ENCODE measurements around the gene RANBP17.
A peak's percentile ranks its signal among the peaks of the same experiment; 100 is the strongest.
"Not testable (repeated sequence)": the region's sequence is repeated elsewhere in the genome, so short reads cannot be mapped to it uniquely, and the experiment has no call there.

The RANBP17 gene

GRCh38 chr5:170861917-170862766, at the start of gene RANBP17:
TSS of gene RANBP17 (plus strand) at chr5:170862018.
- H3K9ac ChIP-seq (ENCODE audit: low read length in 2 of 2) = peak within 1 kb of the TSS; percentile 19 to 51
- peaks cover 0 to 11% of the 10 kb centered on the region in 2 donors for H3K9me3 ChIP-seq (ENCODE audit: control insufficient read depth in 2 of 2, low read length in 2 of 2)
- peak within 1 kb of the TSS; percentile 61 to 72 for H3K4me3 ChIP-seq (ENCODE audit: low read length in 2 of 2)
- H3K27ac ChIP-seq (ENCODE audit: low read length) = no peak within 1 kb of the TSS
- H3K4me1 ChIP-seq (ENCODE audit: control insufficient read depth, insufficient read depth, low read length) = peaks cover 3% of the 10 kb centered on the region
- H3K36me3 ChIP-seq (ENCODE audit: control insufficient read depth in 2 of 2, insufficient read depth in 2 of 2, low read length in 2 of 2) = no peaks in the 10 kb centered on the region
- no peaks in the 10 kb centered on the region for H3K27me3 ChIP-seq (ENCODE audit: control insufficient read depth in 1 of 2, insufficient read depth in 2 of 2, low read length in 2 of 2)

- no peaks in the 10 kb centered on the region for H3K9me3 ChIP-seq (ENCODE audit: control insufficient read depth in 2 of 2, low read length in 2 of 2)
- H3K27ac ChIP-seq (ENCODE audit: low read length) = no peak overlapping the region
- no peak overlapping the region for H3K9ac ChIP-seq (ENCODE audit: low read length in 2 of 2)
- no peaks in the 10 kb centered on the region for H3K36me3 ChIP-seq (ENCODE audit: control insufficient read depth in 2 of 2, insufficient read depth in 2 of 2, low read length in 2 of 2)
- H3K4me1 ChIP-seq (ENCODE audit: control insufficient read depth, insufficient read depth, low read length) = no peaks in the 10 kb centered on the region
- H3K27me3 ChIP-seq (ENCODE audit: control insufficient read depth in 1 of 2, insufficient read depth in 2 of 2, low read length in 2 of 2) = no peaks in the 10 kb centered on the region
- no peak overlapping the region for H3K4me3 ChIP-seq (ENCODE audit: low read length in 2 of 2)
Measured at GRCh38 chr5:170813231-170813630, 48.6 kb upstream of the RANBP17 start.

- no peaks in the 10 kb centered on the region for H3K4me1 ChIP-seq (ENCODE audit: control insufficient read depth, insufficient read depth, low read length)
- H3K9me3 ChIP-seq (ENCODE audit: control insufficient read depth in 2 of 2, low read length in 2 of 2) = no peaks in the 10 kb centered on the region
- H3K36me3 ChIP-seq (ENCODE audit: control insufficient read depth in 2 of 2, insufficient read depth in 2 of 2, low read length in 2 of 2) = no peaks in the 10 kb centered on the region
- H3K9ac ChIP-seq (ENCODE audit: low read length in 2 of 2) = no peak overlapping the region
- no peak overlapping the region for H3K27ac ChIP-seq (ENCODE audit: low read length)
- H3K4me3 ChIP-seq (ENCODE audit: low read length in 2 of 2) = no peak overlapping the region
- no peaks in the 10 kb centered on the region for H3K27me3 ChIP-seq (ENCODE audit: control insufficient read depth in 1 of 2, insufficient read depth in 2 of 2, low read length in 2 of 2)
Measured at GRCh38 chr5:170817195-170817594, 44.6 kb upstream of the RANBP17 start.

- no peaks in the 10 kb centered on the region for H3K9me3 ChIP-seq (ENCODE audit: control insufficient read depth in 2 of 2, low read length in 2 of 2)
- no peak overlapping the region for H3K4me3 ChIP-seq (ENCODE audit: low read length in 2 of 2)
- no peak overlapping the region for H3K27ac ChIP-seq (ENCODE audit: low read length)
- H3K27me3 ChIP-seq (ENCODE audit: control insufficient read depth in 1 of 2, insufficient read depth in 2 of 2, low read length in 2 of 2) = no peaks in the 10 kb centered on the region
- no peak overlapping the region for H3K9ac ChIP-seq (ENCODE audit: low read length in 2 of 2)
- no peaks in the 10 kb centered on the region for H3K4me1 ChIP-seq (ENCODE audit: control insufficient read depth, insufficient read depth, low read length)
- H3K36me3 ChIP-seq (ENCODE audit: control insufficient read depth in 2 of 2, insufficient read depth in 2 of 2, low read length in 2 of 2) = no peaks in the 10 kb centered on the region
Measured at GRCh38 chr5:170818232-170818631, 43.6 kb upstream of the RANBP17 start.

GRCh38 chr5:170819824-170820223, 42.0 kb upstream of the RANBP17 start:
- Histone ChIP-seq H3K4me1 (ENCODE audit: control insufficient read depth, insufficient read depth, low read length) (no peaks in the 10 kb centered on the region), H3K27me3 (ENCODE audit: control insufficient read depth in 1 of 2, insufficient read depth in 2 of 2, low read length in 2 of 2) (no peaks in the 10 kb centered on the region), H3K4me3 (ENCODE audit: low read length in 2 of 2) (no peak overlapping the region), H3K27ac (ENCODE audit: low read length) (no peak overlapping the region), H3K9ac (ENCODE audit: low read length in 2 of 2) (no peak overlapping the region), H3K9me3 (ENCODE audit: control insufficient read depth in 2 of 2, low read length in 2 of 2) (no peaks in the 10 kb centered on the region), H3K36me3 (ENCODE audit: control insufficient read depth in 2 of 2, insufficient read depth in 2 of 2, low read length in 2 of 2) (no peaks in the 10 kb centered on the region)

- no peaks in the 10 kb centered on the region for H3K27me3 ChIP-seq (ENCODE audit: control insufficient read depth in 1 of 2, insufficient read depth in 2 of 2, low read length in 2 of 2)
- no peak overlapping the region for H3K27ac ChIP-seq (ENCODE audit: low read length)
- peaks cover 0 to 2% of the 10 kb centered on the region in 2 donors for H3K9me3 ChIP-seq (ENCODE audit: control insufficient read depth in 2 of 2, low read length in 2 of 2)
- H3K4me3 ChIP-seq (ENCODE audit: low read length in 2 of 2) = no peak overlapping the region
- no peak overlapping the region for H3K9ac ChIP-seq (ENCODE audit: low read length in 2 of 2)
- H3K36me3 ChIP-seq (ENCODE audit: control insufficient read depth in 2 of 2, insufficient read depth in 2 of 2, low read length in 2 of 2) = no peaks in the 10 kb centered on the region
- no peaks in the 10 kb centered on the region for H3K4me1 ChIP-seq (ENCODE audit: control insufficient read depth, insufficient read depth, low read length)
Measured at GRCh38 chr5:170821257-170821800, 40.5 kb upstream of the RANBP17 start.

GRCh38 chr5:170826117-170826516, 35.7 kb upstream of the RANBP17 start:
- H3K27ac ChIP-seq (ENCODE audit: low read length) = no peak overlapping the region
- no peak overlapping the region for H3K4me3 ChIP-seq (ENCODE audit: low read length in 2 of 2)

GRCh38 chr5:170832241-170832640, 29.6 kb upstream of the RANBP17 start:
- Histone ChIP-seq H3K9ac (ENCODE audit: low read length in 2 of 2) (no peak overlapping the region), H3K36me3 (ENCODE audit: control insufficient read depth in 2 of 2, insufficient read depth in 2 of 2, low read length in 2 of 2) (no peaks in the 10 kb centered on the region), H3K27ac (ENCODE audit: low read length) (no peak overlapping the region), H3K9me3 (ENCODE audit: control insufficient read depth in 2 of 2, low read length in 2 of 2) (no peaks in the 10 kb centered on the region), H3K4me3 (ENCODE audit: low read length in 2 of 2) (no peak overlapping the region), H3K4me1 (ENCODE audit: control insufficient read depth, insufficient read depth, low read length) (no peaks in the 10 kb centered on the region), H3K27me3 (ENCODE audit: control insufficient read depth in 1 of 2, insufficient read depth in 2 of 2, low read length in 2 of 2) (no peaks in the 10 kb centered on the region)

More at GRCh38 chr5:170826117-170826516, 35.7 kb upstream of the RANBP17 start:
- Histone ChIP-seq H3K36me3 (ENCODE audit: control insufficient read depth in 2 of 2, insufficient read depth in 2 of 2, low read length in 2 of 2) (no peaks in the 10 kb centered on the region), H3K9ac (ENCODE audit: low read length in 2 of 2) (no peak overlapping the region), H3K27me3 (ENCODE audit: control insufficient read depth in 1 of 2, insufficient read depth in 2 of 2, low read length in 2 of 2) (no peaks in the 10 kb centered on the region), H3K9me3 (ENCODE audit: control insufficient read depth in 2 of 2, low read length in 2 of 2) (peaks cover 0 to 2% of the 10 kb centered on the region in 2 donors), H3K4me1 (ENCODE audit: control insufficient read depth, insufficient read depth, low read length) (no peaks in the 10 kb centered on the region)

GRCh38 chr5:170833981-170834380, 27.8 kb upstream of the RANBP17 start:
- not testable (repeated sequence) for H3K27ac ChIP-seq (ENCODE audit: low read length); H3K27me3 ChIP-seq (ENCODE audit: control insufficient read depth in 1 of 2, insufficient read depth in 2 of 2, low read length in 2 of 2); H3K4me3 ChIP-seq (ENCODE audit: low read length in 2 of 2); H3K4me1 ChIP-seq (ENCODE audit: control insufficient read depth, insufficient read depth, low read length); H3K9ac ChIP-seq (ENCODE audit: low read length in 2 of 2); H3K36me3 ChIP-seq (ENCODE audit: control insufficient read depth in 2 of 2, insufficient read depth in 2 of 2, low read length in 2 of 2); H3K9me3 ChIP-seq (ENCODE audit: control insufficient read depth in 2 of 2, low read length in 2 of 2)

GRCh38 chr5:170836226-170836625, 25.6 kb upstream of the RANBP17 start:
- Histone ChIP-seq H3K4me1 (ENCODE audit: control insufficient read depth, insufficient read depth, low read length) (no peaks in the 10 kb centered on the region), H3K9me3 (ENCODE audit: control insufficient read depth in 2 of 2, low read length in 2 of 2) (no peaks in the 10 kb centered on the region), H3K36me3 (ENCODE audit: control insufficient read depth in 2 of 2, insufficient read depth in 2 of 2, low read length in 2 of 2) (no peaks in the 10 kb centered on the region), H3K27ac (ENCODE audit: low read length) (no peak overlapping the region), H3K4me3 (ENCODE audit: low read length in 2 of 2) (no peak overlapping the region), H3K9ac (ENCODE audit: low read length in 2 of 2) (no peak overlapping the region), H3K27me3 (ENCODE audit: control insufficient read depth in 1 of 2, insufficient read depth in 2 of 2, low read length in 2 of 2) (no peaks in the 10 kb centered on the region)

GRCh38 chr5:170843870-170844269, 17.9 kb upstream of the RANBP17 start:
- no peak overlapping the region for H3K9ac ChIP-seq (ENCODE audit: low read length in 2 of 2)
- H3K27me3 ChIP-seq (ENCODE audit: control insufficient read depth in 1 of 2, insufficient read depth in 2 of 2, low read length in 2 of 2) = no peaks in the 10 kb centered on the region
- no peak overlapping the region for H3K4me3 ChIP-seq (ENCODE audit: low read length in 2 of 2)
- no peaks in the 10 kb centered on the region for H3K4me1 ChIP-seq (ENCODE audit: control insufficient read depth, insufficient read depth, low read length)
- H3K9me3 ChIP-seq (ENCODE audit: control insufficient read depth in 2 of 2, low read length in 2 of 2) = no peaks in the 10 kb centered on the region
- H3K27ac ChIP-seq (ENCODE audit: low read length) = no peak overlapping the region
- H3K36me3 ChIP-seq (ENCODE audit: control insufficient read depth in 2 of 2, insufficient read depth in 2 of 2, low read length in 2 of 2) = no peaks in the 10 kb centered on the region
